HG03108 (cell line): ENCODE results near the gene ZNF236.

Experiments used
- ATAC-seq: cut with Tn5 transposase; IDR thresholded peaks from one replicate; pipeline ENCODE4 v1.9.1; 2021; ENCODE audit warnings: moderate library complexity; ENCODE audit not compliant: unreplicated experiment

Gene ZNF236

GRCh38 chr18:76859474-76860339 is 37.4 kb downstream of the ZNF236 start:
- no peak for ATAC-seq

- no peak for ATAC-seq
Observed at GRCh38 chr18:76860411-76860810, 38.1 kb downstream of the ZNF236 start.

GRCh38 chr18:76866666-76867065 is 44.3 kb downstream of the ZNF236 start:
- ATAC-seq: no peak

- no peak for ATAC-seq
Observed at GRCh38 chr18:76873311-76873710, 51.0 kb downstream of the ZNF236 start.

GRCh38 chr18:76873713-76874112 is 51.4 kb downstream of the ZNF236 start:
- ATAC-seq: no peak

- peak; percentile 21 for ATAC-seq
Observed at GRCh38 chr18:76874642-76875389, 52.5 kb downstream of the ZNF236 start.

GRCh38 chr18:76875390-76876325 is 53.3 kb downstream of the ZNF236 start:
- peak; percentile 45 for ATAC-seq

GRCh38 chr18:76878426-76878825 is 56.1 kb downstream of the ZNF236 start:
- no peak for ATAC-seq

- ATAC-seq: no peak
Observed at GRCh38 chr18:76880026-76880425, 57.7 kb downstream of the ZNF236 start.

- no peak for ATAC-seq
Observed at GRCh38 chr18:76881744-76882143, 59.4 kb downstream of the ZNF236 start.

- ATAC-seq: no peak
Observed at GRCh38 chr18:76882146-76882545, 59.8 kb downstream of the ZNF236 start.

GRCh38 chr18:76885001-76885400 is 62.6 kb downstream of the ZNF236 start:
- ATAC-seq: no peak

GRCh38 chr18:76886112-76886511 is 63.8 kb downstream of the ZNF236 start:
- ATAC-seq: no peak

- ATAC-seq: no peak
Observed at GRCh38 chr18:76889091-76889699, 66.8 kb downstream of the ZNF236 start.

- no peak for ATAC-seq
Observed at GRCh38 chr18:76892832-76893231, 70.5 kb downstream of the ZNF236 start.

- ATAC-seq: no peak
Observed at GRCh38 chr18:76894566-76895346, 72.4 kb downstream of the ZNF236 start.

- no peak for ATAC-seq
Observed at GRCh38 chr18:76895498-76895897, 73.1 kb downstream of the ZNF236 start.

GRCh38 chr18:76896677-76897076 is 74.3 kb downstream of the ZNF236 start:
- no peak for ATAC-seq

GRCh38 chr18:76897257-76897656 is 74.9 kb downstream of the ZNF236 start:
- ATAC-seq: no peak

- no peak for ATAC-seq
Observed at GRCh38 chr18:76903386-76903785, 81.0 kb downstream of the ZNF236 start.
